ENCODE data around the gene CA5B. TPM values are rescaled to one million over a fixed set of nuclear protein-coding genes. Genes with fewer than 3 reads are reported as not detected.

The CA5B gene
- polyA plus RNA-seq, 1 donor from 2014 or later = 10.3 TPM

GRCh38 chrX:15749642-15750610, 11.9 kb downstream of the CA5B start:
- TF ChIP-seq, protein P1, sequence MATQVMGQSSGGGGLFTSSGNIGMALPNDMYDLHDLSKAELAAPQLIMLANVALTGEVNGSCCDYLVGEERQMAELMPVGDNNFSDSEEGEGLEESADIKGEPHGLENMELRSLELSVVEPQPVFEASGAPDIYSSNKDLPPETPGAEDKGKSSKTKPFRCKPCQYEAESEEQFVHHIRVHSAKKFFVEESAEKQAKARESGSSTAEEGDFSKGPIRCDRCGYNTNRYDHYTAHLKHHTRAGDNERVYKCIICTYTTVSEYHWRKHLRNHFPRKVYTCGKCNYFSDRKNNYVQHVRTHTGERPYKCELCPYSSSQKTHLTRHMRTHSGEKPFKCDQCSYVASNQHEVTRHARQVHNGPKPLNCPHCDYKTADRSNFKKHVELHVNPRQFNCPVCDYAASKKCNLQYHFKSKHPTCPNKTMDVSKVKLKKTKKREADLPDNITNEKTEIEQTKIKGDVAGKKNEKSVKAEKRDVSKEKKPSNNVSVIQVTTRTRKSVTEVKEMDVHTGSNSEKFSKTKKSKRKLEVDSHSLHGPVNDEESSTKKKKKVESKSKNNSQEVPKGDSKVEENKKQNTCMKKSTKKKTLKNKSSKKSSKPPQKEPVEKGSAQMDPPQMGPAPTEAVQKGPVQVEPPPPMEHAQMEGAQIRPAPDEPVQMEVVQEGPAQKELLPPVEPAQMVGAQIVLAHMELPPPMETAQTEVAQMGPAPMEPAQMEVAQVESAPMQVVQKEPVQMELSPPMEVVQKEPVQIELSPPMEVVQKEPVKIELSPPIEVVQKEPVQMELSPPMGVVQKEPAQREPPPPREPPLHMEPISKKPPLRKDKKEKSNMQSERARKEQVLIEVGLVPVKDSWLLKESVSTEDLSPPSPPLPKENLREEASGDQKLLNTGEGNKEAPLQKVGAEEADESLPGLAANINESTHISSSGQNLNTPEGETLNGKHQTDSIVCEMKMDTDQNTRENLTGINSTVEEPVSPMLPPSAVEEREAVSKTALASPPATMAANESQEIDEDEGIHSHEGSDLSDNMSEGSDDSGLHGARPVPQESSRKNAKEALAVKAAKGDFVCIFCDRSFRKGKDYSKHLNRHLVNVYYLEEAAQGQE (IDR thresholded peaks at IDR 0.05; ENCODE audit: borderline replicate concordance) = no peak
- TF ChIP-seq, protein P2, sequence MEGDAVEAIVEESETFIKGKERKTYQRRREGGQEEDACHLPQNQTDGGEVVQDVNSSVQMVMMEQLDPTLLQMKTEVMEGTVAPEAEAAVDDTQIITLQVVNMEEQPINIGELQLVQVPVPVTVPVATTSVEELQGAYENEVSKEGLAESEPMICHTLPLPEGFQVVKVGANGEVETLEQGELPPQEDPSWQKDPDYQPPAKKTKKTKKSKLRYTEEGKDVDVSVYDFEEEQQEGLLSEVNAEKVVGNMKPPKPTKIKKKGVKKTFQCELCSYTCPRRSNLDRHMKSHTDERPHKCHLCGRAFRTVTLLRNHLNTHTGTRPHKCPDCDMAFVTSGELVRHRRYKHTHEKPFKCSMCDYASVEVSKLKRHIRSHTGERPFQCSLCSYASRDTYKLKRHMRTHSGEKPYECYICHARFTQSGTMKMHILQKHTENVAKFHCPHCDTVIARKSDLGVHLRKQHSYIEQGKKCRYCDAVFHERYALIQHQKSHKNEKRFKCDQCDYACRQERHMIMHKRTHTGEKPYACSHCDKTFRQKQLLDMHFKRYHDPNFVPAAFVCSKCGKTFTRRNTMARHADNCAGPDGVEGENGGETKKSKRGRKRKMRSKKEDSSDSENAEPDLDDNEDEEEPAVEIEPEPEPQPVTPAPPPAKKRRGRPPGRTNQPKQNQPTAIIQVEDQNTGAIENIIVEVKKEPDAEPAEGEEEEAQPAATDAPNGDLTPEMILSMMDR (IDR thresholded peaks at IDR 0.05; ENCODE audit: poor library complexity, severe bottlenecking) = no peak
- TF ChIP-seq RAD21 (conservative IDR thresholded peaks at IDR 0.05) (no peak), SMC3 (conservative IDR thresholded peaks at IDR 0.05; ENCODE audit: poor library complexity) (no peak), EP300 (conservative IDR thresholded peaks at IDR 0.05; ENCODE audit: poor library complexity, severe bottlenecking) (no peak), POLR2AphosphoS5 (IDR thresholded peaks at IDR 0.05) (no peak), EZH2 (IDR thresholded peaks at IDR 0.05; ENCODE audit: borderline replicate concordance, insufficient read depth, low read length, poor library complexity, severe bottlenecking) (no peak)
- Histone ChIP-seq H3K9me3 (ENCODE audit: low read length) (no peaks in the 10 kb centered on the region), H3K79me2 (replicated peaks; ENCODE audit: insufficient read depth, low read length) (no peaks in the 10 kb centered on the region), H3K4me3 (ENCODE audit: low read length) (no peak overlapping the region), H3F3A (ENCODE audit: insufficient read depth, low read length, poor library complexity, severe bottlenecking) (no peaks in the 10 kb centered on the region), H4K20me1 (ENCODE audit: insufficient read depth) (no peaks in the 10 kb centered on the region), H3K36me3 (ENCODE audit: insufficient read depth, low read length) (no peaks in the 10 kb centered on the region), H3K9ac (ENCODE audit: low read length) (no peak overlapping the region), H3K27me3 (ENCODE audit: insufficient read depth, low read depth, low read length) (no peaks in the 10 kb centered on the region), H3K27ac (ENCODE audit: low read length) (no peak overlapping the region), H3K4me2 (ENCODE audit: low read length) (no peak overlapping the region), H2AFZ (ENCODE audit: low read depth, low read length) (no peak overlapping the region), H3K9me2 (ENCODE audit: insufficient read depth, low read length) (no peaks in the 10 kb centered on the region)

DNA sequence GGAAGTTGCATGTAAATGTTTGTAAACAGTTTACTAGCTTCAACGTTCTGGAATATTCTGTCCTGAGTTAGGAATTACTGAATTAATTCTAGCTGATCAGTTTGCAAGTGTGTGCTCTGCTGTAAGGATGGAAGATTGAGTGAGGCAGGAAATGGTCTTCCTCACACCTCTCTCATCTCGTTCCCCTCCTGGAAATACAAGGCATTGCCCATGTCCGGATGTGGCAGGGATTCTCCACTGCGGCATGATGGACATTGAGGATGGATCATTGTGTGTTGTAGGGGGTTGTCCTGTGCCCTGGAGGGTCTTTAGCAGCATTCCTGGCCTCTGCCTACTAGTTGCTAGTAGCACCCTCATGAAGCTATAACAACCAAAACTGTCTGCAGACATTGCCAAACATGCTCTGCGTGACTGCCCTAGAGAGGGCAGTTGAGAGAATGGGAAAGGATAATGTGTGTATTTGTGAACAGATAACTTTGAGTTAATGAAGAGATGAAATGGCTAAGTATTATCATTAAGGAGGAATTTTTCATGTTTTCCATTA, 12.6 kb downstream of the CA5B start:
- TF ChIP-seq, protein P2 (IDR thresholded peaks at IDR 0.05; ENCODE audit: poor library complexity, severe bottlenecking) = no peak
- no peak for TF ChIP-seq TAF1 (IDR thresholded peaks at IDR 0.05; ENCODE audit: low read depth)
- no peak for TF ChIP-seq EP300 (conservative IDR thresholded peaks at IDR 0.05; ENCODE audit: poor library complexity, severe bottlenecking)
- TF ChIP-seq MXI1 (conservative IDR thresholded peaks at IDR 0.05; ENCODE audit: poor library complexity, severe bottlenecking) = no peak
- TF ChIP-seq, protein P1 (IDR thresholded peaks at IDR 0.05; ENCODE audit: borderline replicate concordance) = no peak
- no peak for TF ChIP-seq RAD21 (conservative IDR thresholded peaks at IDR 0.05)
- no peak for TF ChIP-seq EZH2 (IDR thresholded peaks at IDR 0.05; ENCODE audit: borderline replicate concordance, insufficient read depth, low read length, poor library complexity, severe bottlenecking)
- TF ChIP-seq POLR2AphosphoS5 (IDR thresholded peaks at IDR 0.05) = no peak
- TF ChIP-seq SMC3 (conservative IDR thresholded peaks at IDR 0.05; ENCODE audit: poor library complexity) = no peak
- no peaks in the 10 kb centered on the region for H3K79me2 ChIP-seq (replicated peaks; ENCODE audit: insufficient read depth, low read length)
- no peak overlapping the region for H3K27ac ChIP-seq (ENCODE audit: low read length)
- no peaks in the 10 kb centered on the region for H3F3A ChIP-seq (ENCODE audit: insufficient read depth, low read length, poor library complexity, severe bottlenecking)
- H3K9me2 ChIP-seq (ENCODE audit: insufficient read depth, low read length) = no peaks in the 10 kb centered on the region
- no peaks in the 10 kb centered on the region for H3K9me3 ChIP-seq (ENCODE audit: low read length)
- H3K4me2 ChIP-seq (ENCODE audit: low read length) = no peak overlapping the region
- no peaks in the 10 kb centered on the region for H3K36me3 ChIP-seq (ENCODE audit: insufficient read depth, low read length)
- no peak overlapping the region for H3K4me3 ChIP-seq (ENCODE audit: low read length)
- no peak overlapping the region for H2AFZ ChIP-seq (ENCODE audit: low read depth, low read length)
- no peak overlapping the region for H3K9ac ChIP-seq (ENCODE audit: low read length)
- H4K20me1 ChIP-seq (ENCODE audit: insufficient read depth) = no peaks in the 10 kb centered on the region
- no peaks in the 10 kb centered on the region for H3K27me3 ChIP-seq (ENCODE audit: insufficient read depth, low read depth, low read length)
